ENCODE data around the gene EPN2. TPM values are rescaled to one million over a fixed set of nuclear protein-coding genes. Genes with fewer than 3 reads are reported as not detected.

Gene EPN2
- total RNA-seq, 1 experiment from 2014 or later, result 73.1 TPM

DNA sequence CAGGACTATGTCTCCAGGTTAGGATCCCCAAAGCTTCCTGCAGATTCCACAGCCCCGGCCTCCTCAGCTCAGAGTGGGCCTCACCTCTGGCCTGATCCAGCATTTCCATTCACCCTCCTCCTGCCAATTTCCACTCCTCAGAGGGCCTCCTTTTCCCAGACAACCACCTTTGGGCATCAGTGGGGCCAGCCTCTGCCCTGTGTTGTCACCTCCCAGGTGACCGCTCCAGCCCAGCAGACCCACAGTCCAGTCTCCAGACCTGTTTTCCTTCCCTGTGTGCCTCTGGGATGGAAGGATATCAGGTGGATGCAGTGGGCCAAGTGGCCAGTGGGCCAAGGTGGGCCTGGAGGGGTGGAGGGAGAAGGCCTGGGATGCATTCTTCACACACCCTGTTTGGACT lies 92.7 kb downstream of the EPN2 start:
- Histone ChIP-seq H3K4me1 (ENCODE audit: control insufficient read depth in 1 of 2, insufficient read depth in 2 of 2, low read length in 2 of 2) (peaks cover 22 to 32% of the 10 kb centered on the region in 2 experiments), H3K9me2 (ENCODE audit: insufficient read depth) (no peaks in the 10 kb centered on the region), H4K20me1 (ENCODE audit: insufficient read depth) (no peaks in the 10 kb centered on the region), H3K79me2 (ENCODE audit: insufficient read depth, low read length) (no peaks in the 10 kb centered on the region), H3K27ac (ENCODE audit: low read depth, low read length) (no peak overlapping the region), H2AFZ (ENCODE audit: low read depth, low read length, poor library complexity, severe bottlenecking) (no peak overlapping the region), H3K4me2 (ENCODE audit: low read length) (no peak overlapping the region), H3K27me3 (ENCODE audit: insufficient read depth, low read length) (no peaks in the 10 kb centered on the region), H3K4me3 (replicated peaks in 1 of 2; ENCODE audit: low read depth in 1 of 2, low read length in 2 of 2) (no peak overlapping the region), H3K9ac (ENCODE audit: low read length) (no peak overlapping the region), H3K9me3 (ENCODE audit: control insufficient read depth in 1 of 2, insufficient read depth in 1 of 2, low read depth in 1 of 2, low read length in 2 of 2) (0 out of 4 replicates have a peak, but pooled peaks cover 2 to 5% of the 10 kb centered on the region in 2 experiments), H3K36me3 (ENCODE audit: control insufficient read depth in 1 of 2, insufficient read depth in 2 of 2, low read length in 2 of 2) (peaks cover 4 to 22% of the 10 kb centered on the region in 2 experiments; a peak in 2 of 4 replicates)
- POLR2A ChIA-PET, result no interaction called here
- TF ChIP-seq SIN3A (IDR thresholded peaks at IDR 0.05; ENCODE audit: low read depth), result no peak
- TF ChIP-seq RAD21 (IDR thresholded peaks at IDR 0.05; ENCODE audit: low read depth), result no peak
- no peak for TF ChIP-seq EZH2phosphoT487 (IDR thresholded peaks at IDR 0.05; ENCODE audit: borderline replicate concordance)
- TF ChIP-seq EZH2 (IDR thresholded peaks at IDR 0.05), result no peak
- no peak for TF ChIP-seq EGR1 (IDR thresholded peaks at IDR 0.05; ENCODE audit: low read depth)
- TF ChIP-seq, protein P1, sequence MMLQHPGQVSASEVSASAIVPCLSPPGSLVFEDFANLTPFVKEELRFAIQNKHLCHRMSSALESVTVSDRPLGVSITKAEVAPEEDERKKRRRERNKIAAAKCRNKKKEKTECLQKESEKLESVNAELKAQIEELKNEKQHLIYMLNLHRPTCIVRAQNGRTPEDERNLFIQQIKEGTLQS (IDR thresholded peaks at IDR 0.05), result no peak
- no peak for TF ChIP-seq CBX3 (IDR thresholded peaks at IDR 0.05; ENCODE audit: low read depth)
- no peak for TF ChIP-seq ELF1 (IDR thresholded peaks at IDR 0.05; ENCODE audit: borderline replicate concordance, low read depth)
- TF ChIP-seq, protein P2, sequence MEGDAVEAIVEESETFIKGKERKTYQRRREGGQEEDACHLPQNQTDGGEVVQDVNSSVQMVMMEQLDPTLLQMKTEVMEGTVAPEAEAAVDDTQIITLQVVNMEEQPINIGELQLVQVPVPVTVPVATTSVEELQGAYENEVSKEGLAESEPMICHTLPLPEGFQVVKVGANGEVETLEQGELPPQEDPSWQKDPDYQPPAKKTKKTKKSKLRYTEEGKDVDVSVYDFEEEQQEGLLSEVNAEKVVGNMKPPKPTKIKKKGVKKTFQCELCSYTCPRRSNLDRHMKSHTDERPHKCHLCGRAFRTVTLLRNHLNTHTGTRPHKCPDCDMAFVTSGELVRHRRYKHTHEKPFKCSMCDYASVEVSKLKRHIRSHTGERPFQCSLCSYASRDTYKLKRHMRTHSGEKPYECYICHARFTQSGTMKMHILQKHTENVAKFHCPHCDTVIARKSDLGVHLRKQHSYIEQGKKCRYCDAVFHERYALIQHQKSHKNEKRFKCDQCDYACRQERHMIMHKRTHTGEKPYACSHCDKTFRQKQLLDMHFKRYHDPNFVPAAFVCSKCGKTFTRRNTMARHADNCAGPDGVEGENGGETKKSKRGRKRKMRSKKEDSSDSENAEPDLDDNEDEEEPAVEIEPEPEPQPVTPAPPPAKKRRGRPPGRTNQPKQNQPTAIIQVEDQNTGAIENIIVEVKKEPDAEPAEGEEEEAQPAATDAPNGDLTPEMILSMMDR (IDR thresholded peaks at IDR 0.05 in 2 of 3, conservative IDR thresholded peaks at IDR 0.05 in 1 of 3; ENCODE audit: borderline replicate concordance in 1 of 3, insufficient read depth in 1 of 3, low read depth in 2 of 3, low read length in 2 of 3), result no peak
- TF ChIP-seq ZFX (IDR thresholded peaks at IDR 0.05), result no peak
- TF ChIP-seq TCF7L2 (IDR thresholded peaks at IDR 0.05; ENCODE audit: borderline replicate concordance, extremely low read depth, insufficient read depth, insufficient read length), result no peak
- no peak for TF ChIP-seq SP1 (IDR thresholded peaks at IDR 0.05; ENCODE audit: low read depth)
- TF ChIP-seq SRF (IDR thresholded peaks at IDR 0.05; ENCODE audit: low read depth), result no peak
- TF ChIP-seq YY1 (IDR thresholded peaks at IDR 0.05; ENCODE audit: extremely low read depth, insufficient replicate concordance, low read depth, low read length), result no peak
- TF ChIP-seq, protein P3, sequence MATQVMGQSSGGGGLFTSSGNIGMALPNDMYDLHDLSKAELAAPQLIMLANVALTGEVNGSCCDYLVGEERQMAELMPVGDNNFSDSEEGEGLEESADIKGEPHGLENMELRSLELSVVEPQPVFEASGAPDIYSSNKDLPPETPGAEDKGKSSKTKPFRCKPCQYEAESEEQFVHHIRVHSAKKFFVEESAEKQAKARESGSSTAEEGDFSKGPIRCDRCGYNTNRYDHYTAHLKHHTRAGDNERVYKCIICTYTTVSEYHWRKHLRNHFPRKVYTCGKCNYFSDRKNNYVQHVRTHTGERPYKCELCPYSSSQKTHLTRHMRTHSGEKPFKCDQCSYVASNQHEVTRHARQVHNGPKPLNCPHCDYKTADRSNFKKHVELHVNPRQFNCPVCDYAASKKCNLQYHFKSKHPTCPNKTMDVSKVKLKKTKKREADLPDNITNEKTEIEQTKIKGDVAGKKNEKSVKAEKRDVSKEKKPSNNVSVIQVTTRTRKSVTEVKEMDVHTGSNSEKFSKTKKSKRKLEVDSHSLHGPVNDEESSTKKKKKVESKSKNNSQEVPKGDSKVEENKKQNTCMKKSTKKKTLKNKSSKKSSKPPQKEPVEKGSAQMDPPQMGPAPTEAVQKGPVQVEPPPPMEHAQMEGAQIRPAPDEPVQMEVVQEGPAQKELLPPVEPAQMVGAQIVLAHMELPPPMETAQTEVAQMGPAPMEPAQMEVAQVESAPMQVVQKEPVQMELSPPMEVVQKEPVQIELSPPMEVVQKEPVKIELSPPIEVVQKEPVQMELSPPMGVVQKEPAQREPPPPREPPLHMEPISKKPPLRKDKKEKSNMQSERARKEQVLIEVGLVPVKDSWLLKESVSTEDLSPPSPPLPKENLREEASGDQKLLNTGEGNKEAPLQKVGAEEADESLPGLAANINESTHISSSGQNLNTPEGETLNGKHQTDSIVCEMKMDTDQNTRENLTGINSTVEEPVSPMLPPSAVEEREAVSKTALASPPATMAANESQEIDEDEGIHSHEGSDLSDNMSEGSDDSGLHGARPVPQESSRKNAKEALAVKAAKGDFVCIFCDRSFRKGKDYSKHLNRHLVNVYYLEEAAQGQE (IDR thresholded peaks at IDR 0.05; ENCODE audit: low read depth), result no peak
- TF ChIP-seq FOSL1 (IDR thresholded peaks at IDR 0.05; ENCODE audit: low read depth), result no peak
- intact Hi-C loops (cut with micrococcal nuclease), result no loop called here
- no TSS peak for BruUV-seq (replicated peaks)
- ATAC-seq, result no peak
- RAD21 ChIA-PET (ENCODE audit: low non-redundant PET in 1 of 2, low total read pairs in 2 of 2, uncharacterized antibody in 2 of 2, unreplicated experiment in 2 of 2), result no interaction called here
- CTCF ChIA-PET, result no interaction called here
- no peak for DNase-seq (ENCODE audit: low read depth, low spot score)
